GM10266 (cell line): ENCODE measurements around the gene CDH23.

Source experiments
- DNase-seq: peaks from one replicate; pipeline ENCODE4 v3.0.0; 2012; ENCODE audit errors: extremely low spot score
- TF ChIP-seq, protein P1 (sequence below): IDR thresholded peaks from 2 replicates; pipeline ENCODE4 v1.5.1; 2012; ENCODE audit warnings: mild to moderate bottlenecking, low read depth; ENCODE audit not compliant: control insufficient read depth, insufficient read depth; ENCODE audit errors: missing control alignments

The CDH23 gene

DNA sequence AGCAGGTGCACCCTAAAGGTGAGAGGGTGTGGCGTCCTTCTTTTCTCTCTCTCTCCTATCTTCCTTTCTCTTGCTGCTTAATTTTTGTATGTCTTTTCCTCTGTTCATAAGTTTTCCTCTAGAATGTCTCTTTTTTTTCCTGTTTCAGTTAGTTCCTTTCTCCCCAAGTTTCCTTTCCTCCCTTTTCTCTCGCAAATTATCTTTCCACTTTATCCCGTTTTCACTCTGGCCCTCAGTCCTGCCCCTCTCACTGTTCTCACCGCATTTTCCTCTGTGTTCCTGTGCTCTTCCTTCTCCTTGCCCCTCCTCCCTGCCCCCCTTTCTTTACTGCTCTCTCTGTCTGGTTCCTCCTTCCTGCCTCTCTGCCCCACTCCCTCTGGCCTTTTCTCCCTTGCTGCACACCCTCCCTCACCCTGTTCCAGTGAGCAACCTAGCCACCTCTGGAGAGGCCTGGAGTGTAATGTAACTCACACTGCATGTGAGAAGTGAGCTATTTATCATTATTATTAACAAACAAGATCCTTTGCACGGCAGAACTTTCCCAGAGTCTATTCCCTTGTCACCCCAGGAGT, 164.4 kb downstream of the CDH23 start:
- DNase-seq: no peak
- TF ChIP-seq, protein P1, sequence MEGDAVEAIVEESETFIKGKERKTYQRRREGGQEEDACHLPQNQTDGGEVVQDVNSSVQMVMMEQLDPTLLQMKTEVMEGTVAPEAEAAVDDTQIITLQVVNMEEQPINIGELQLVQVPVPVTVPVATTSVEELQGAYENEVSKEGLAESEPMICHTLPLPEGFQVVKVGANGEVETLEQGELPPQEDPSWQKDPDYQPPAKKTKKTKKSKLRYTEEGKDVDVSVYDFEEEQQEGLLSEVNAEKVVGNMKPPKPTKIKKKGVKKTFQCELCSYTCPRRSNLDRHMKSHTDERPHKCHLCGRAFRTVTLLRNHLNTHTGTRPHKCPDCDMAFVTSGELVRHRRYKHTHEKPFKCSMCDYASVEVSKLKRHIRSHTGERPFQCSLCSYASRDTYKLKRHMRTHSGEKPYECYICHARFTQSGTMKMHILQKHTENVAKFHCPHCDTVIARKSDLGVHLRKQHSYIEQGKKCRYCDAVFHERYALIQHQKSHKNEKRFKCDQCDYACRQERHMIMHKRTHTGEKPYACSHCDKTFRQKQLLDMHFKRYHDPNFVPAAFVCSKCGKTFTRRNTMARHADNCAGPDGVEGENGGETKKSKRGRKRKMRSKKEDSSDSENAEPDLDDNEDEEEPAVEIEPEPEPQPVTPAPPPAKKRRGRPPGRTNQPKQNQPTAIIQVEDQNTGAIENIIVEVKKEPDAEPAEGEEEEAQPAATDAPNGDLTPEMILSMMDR: no peak

DNA sequence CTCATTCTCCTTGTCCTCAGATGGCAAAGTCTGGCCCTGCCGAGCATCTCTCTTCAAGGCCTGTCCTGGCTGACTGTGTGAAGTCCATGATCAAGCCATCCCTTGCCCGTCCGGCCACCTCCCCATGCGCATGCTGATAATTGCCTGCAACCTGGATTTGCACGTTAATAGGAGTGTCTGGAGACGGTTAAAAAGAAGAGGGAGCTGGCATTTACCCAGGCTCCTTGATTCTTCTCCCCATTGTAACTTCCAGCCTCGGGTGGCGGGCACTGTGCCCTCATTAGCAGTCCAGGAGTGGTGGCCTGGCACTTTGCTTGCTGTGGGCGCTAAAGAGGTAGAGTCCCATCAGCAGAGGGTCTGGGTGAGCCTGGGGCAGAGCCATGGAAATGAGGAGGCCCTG, 165.5 kb downstream of the CDH23 start:
- no peak for DNase-seq
- TF ChIP-seq, protein P1: no peak

DNA sequence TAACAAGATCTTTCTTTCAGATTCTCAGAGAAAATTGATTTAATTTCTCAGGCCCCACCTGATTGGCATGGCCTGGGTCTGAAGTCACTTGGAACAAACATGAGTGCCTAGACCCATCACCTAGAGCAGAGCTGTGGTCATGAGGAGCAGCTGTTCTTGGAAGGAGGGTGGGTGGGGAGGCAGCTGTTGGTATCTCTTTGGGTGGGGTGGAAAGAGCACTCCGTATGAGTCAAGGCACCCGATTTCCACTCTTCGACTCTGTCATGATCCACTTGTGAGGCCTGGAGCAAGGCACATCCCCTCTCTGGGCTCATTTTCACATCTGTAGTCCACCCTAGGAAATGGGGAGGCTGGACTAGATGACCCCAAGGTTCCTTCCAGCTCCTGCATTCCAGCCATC, 166.2 kb downstream of the CDH23 start:
- no peak for DNase-seq
- TF ChIP-seq, protein P1: no peak

DNA sequence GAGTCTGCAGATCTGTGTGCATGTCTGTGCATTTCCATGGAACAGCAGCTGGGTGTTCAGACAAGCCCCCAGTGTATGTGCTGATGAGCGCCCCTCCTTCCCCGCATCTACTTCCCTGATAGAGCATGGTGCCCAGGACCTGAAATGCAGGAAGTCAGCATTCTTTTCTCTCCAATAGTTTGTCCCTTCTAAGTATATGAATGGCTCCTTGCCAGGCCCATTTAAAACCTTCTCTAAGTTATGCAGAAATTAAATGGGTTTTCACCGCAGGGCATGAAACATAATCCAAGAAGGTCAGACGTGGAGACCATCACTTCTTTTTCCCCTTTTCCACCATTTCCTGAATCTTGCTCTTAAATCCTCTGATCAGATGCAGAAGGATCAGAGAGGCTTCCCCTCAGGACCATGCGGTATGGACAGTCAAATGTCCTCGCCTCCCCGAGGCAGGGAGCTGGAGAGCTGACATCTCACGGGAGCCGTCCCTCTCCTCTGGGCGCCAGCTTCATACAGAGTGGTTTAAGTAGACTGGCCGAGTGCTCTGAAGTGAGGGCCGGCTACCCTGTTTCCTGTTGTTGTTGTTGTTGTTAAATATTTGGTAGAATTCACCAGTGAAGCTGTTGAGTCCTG, 167.6 kb downstream of the CDH23 start:
- TF ChIP-seq, protein P1: no peak
- no peak for DNase-seq

DNA sequence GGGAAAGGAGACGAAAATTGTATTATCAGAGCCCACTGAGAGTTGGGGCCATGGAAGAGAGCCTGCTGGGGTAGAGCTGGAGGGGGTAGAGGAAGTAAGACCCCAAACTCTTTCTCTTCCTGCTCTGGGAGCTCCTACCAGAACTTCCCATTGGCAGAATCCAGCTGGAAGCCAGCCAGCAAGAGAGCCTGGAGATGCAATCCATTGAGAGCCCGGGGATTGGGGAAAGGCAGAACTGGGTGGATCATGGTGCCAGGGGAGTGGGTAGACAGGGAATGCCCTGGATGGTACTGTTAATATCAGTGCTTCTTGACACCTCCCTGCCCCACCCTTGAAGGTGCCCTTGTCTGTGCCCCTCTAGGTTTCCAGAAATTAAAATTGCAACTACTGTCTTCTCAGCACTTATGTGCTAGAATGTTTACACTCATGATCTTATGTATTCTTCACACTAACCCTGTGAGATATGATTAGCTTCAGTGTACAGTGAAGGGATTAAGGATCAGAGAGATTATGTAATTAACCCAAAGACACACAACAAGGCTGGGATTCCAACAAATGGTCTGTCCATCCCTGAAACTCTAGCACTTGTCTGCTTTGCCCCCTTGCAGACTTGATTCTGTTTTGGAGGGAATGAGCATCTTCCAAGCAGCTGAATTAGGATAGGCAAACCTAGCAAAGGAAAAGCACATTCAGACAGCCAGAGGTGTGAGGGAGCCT, 168.7 kb downstream of the CDH23 start:
- no peak for DNase-seq
- TF ChIP-seq, protein P1: no peak

DNA sequence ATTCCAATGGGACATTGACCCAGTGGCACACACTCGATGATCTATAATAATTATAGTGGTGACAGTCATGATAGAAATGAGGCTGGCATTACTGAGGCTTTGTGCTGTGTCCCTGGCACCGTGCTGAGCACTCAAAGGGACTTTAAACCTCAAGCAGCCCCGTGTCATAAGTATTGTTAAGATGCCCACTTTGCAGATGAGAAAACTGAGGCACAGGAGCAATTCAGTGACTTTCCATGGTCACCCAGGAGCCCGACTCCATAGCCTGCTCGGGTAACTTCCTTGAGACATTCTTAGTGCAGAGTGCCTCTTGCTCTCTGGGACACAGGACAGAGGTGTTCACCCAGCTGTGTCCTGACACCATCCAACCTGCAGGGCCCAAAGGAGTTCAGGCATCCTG, 170.3 kb downstream of the CDH23 start:
- no peak for DNase-seq
- TF ChIP-seq, protein P1: no peak
